ENCODE results near the gene ARHGAP4. TPM values are rescaled to one million over a fixed set of nuclear protein-coding genes. Genes with fewer than 3 reads are reported as not detected.

ARHGAP4 gene
- total RNA-seq, 2 donors from 2014 or later = 56.0 to 65.0 TPM

- H3K27ac Mint-ChIP-seq = peak overlapping the region; percentile 88
Measured at GRCh38 chrX:153966283-153966688, 40.2 kb upstream of the ARHGAP4 start.

GRCh38 chrX:153965406-153965805, 39.3 kb upstream of the ARHGAP4 start:
- Histone ChIP-seq H3K9ac (ENCODE audit: extremely low read depth, low read length, poor library complexity, severe bottlenecking) (no peak overlapping the region), H3K9me3 (ENCODE audit: control insufficient read depth, low read length) (no peaks in the 10 kb centered on the region), H3K4me1 (ENCODE audit: control insufficient read depth, insufficient read depth, low read length) (peaks cover 9% of the 10 kb centered on the region), H3K27me3 (ENCODE audit: control insufficient read depth, insufficient read depth, low read length, poor library complexity, severe bottlenecking) (no peaks in the 10 kb centered on the region), H3K27ac (ENCODE audit: low read depth, low read length) (no peak overlapping the region), H3K4me3 (ENCODE audit: low read length) (no peak overlapping the region), H3K36me3 (ENCODE audit: control insufficient read depth, insufficient read depth, low read length) (peaks cover 39% of the 10 kb centered on the region)
- 94% methylated on average over 5 of the region's 5 CpGs; no CpG with 5 or more reads in 1 of the 2 experiments for WGBS, 2 experiments (ENCODE audit: insufficient coverage in 1 of 2, insufficient read length in 1 of 2)
- no peak overlapping the region for H3K27ac Mint-ChIP-seq
- H3K4me1 Mint-ChIP-seq = peaks cover 32% of the 10 kb centered on the region
- H3K36me3 Mint-ChIP-seq (ENCODE audit: low read depth) = peaks cover 55% of the 10 kb centered on the region
- no peak for TF ChIP-seq CTCF (conservative IDR thresholded peaks at IDR 0.05)
- no peak for DNase-seq
- no peaks in the 10 kb centered on the region for H3K9me3 Mint-ChIP-seq
- H3K27me3 Mint-ChIP-seq (ENCODE audit: insufficient read depth) = no peaks in the 10 kb centered on the region
- H3K4me3 Mint-ChIP-seq = no peak overlapping the region

More at GRCh38 chrX:153966283-153966688, 40.2 kb upstream of the ARHGAP4 start:
- no peak for DNase-seq
- Mint-ChIP-seq H3K4me3 (no peak overlapping the region), H3K4me1 (peaks cover 32% of the 10 kb centered on the region), H3K9me3 (no peaks in the 10 kb centered on the region), H3K36me3 (ENCODE audit: low read depth) (peaks cover 46% of the 10 kb centered on the region), H3K27me3 (ENCODE audit: insufficient read depth) (no peaks in the 10 kb centered on the region)
- TF ChIP-seq CTCF (conservative IDR thresholded peaks at IDR 0.05) = no peak
- Histone ChIP-seq H3K9ac (ENCODE audit: extremely low read depth, low read length, poor library complexity, severe bottlenecking) (no peak overlapping the region), H3K9me3 (ENCODE audit: control insufficient read depth, low read length) (no peaks in the 10 kb centered on the region), H3K36me3 (ENCODE audit: control insufficient read depth, insufficient read depth, low read length) (peaks cover 34% of the 10 kb centered on the region), H3K27me3 (ENCODE audit: control insufficient read depth, insufficient read depth, low read length, poor library complexity, severe bottlenecking) (no peaks in the 10 kb centered on the region), H3K4me3 (ENCODE audit: low read length) (no peak overlapping the region), H3K4me1 (ENCODE audit: control insufficient read depth, insufficient read depth, low read length) (peaks cover 9% of the 10 kb centered on the region), H3K27ac (ENCODE audit: low read depth, low read length) (no peak overlapping the region)
- 93 to 100% methylated on average over 1 to 15 of the region's 15 CpGs for WGBS, 2 experiments (ENCODE audit: insufficient coverage in 1 of 2, insufficient read length in 1 of 2)

GRCh38 chrX:153964105-153964504, 38.0 kb upstream of the ARHGAP4 start:
- Mint-ChIP-seq H3K36me3 (ENCODE audit: low read depth) (peaks cover 67% of the 10 kb centered on the region), H3K4me1 (peaks cover 28% of the 10 kb centered on the region), H3K4me3 (no peak overlapping the region), H3K27ac (peak overlapping the region; percentile 48), H3K27me3 (ENCODE audit: insufficient read depth) (no peaks in the 10 kb centered on the region), H3K9me3 (no peaks in the 10 kb centered on the region)
- Histone ChIP-seq H3K9ac (ENCODE audit: extremely low read depth, low read length, poor library complexity, severe bottlenecking) (no peak overlapping the region), H3K4me3 (ENCODE audit: low read length) (no peak overlapping the region), H3K27ac (ENCODE audit: low read depth, low read length) (no peak overlapping the region), H3K36me3 (ENCODE audit: control insufficient read depth, insufficient read depth, low read length) (peaks cover 45% of the 10 kb centered on the region), H3K27me3 (ENCODE audit: control insufficient read depth, insufficient read depth, low read length, poor library complexity, severe bottlenecking) (no peaks in the 10 kb centered on the region), H3K4me1 (ENCODE audit: control insufficient read depth, insufficient read depth, low read length) (peaks cover 9% of the 10 kb centered on the region), H3K9me3 (ENCODE audit: control insufficient read depth, low read length) (no peaks in the 10 kb centered on the region)
- WGBS, 2 experiments (ENCODE audit: insufficient coverage in 1 of 2, insufficient read length in 1 of 2) = 98% methylated on average over 14 of the region's 14 CpGs; no CpG with 5 or more reads in 1 of the 2 experiments
- DNase-seq = no peak
- TF ChIP-seq CTCF (conservative IDR thresholded peaks at IDR 0.05) = no peak
